ENCODE measurements around the gene DAPK1. TPM values are rescaled to one million over a fixed set of nuclear protein-coding genes. Genes with fewer than 3 reads are reported as not detected.

DAPK1 gene
- polyA plus RNA-seq, 2 of the 4 experiments (the other 2 are of a cell fraction): 55.2 to 67.2 TPM

GRCh38 chr9:87746186-87746585, 248.5 kb downstream of the DAPK1 start:
- ChIA-PET POLR2A (no interaction called here), CTCF (interaction anchor here (1.0 kb wide), 1 partner anchor 10 kb away, joined by 4 read pairs; no protein-coding TSS in a partner anchor)
- Histone ChIP-seq H3K27ac (no peak overlapping the region), H3K4me3 (no peak overlapping the region), H3K4me2 (no peak overlapping the region), H3K4me1 (no peaks in the 10 kb centered on the region), H3K9me3 (no peaks in the 10 kb centered on the region)
- no peak for TF ChIP-seq TFCP2L1 (CRISPR knock-in tag; IDR thresholded peaks at IDR 0.05)
- TF ChIP-seq NPAS2 (CRISPR knock-in tag; IDR thresholded peaks at IDR 0.05; ENCODE audit: borderline replicate concordance): no peak
- TF ChIP-seq SMC3 (IDR thresholded peaks at IDR 0.05): no peak
- no peak for TF ChIP-seq GATA3 (IDR thresholded peaks at IDR 0.05; ENCODE audit: borderline replicate concordance)
- no peak for TF ChIP-seq ZSCAN20 (CRISPR knock-in tag; IDR thresholded peaks at IDR 0.05)
- TF ChIP-seq NFE2L2 (conservative IDR thresholded peaks at IDR 0.05; ENCODE audit: low read length): no peak
- no peak for TF ChIP-seq POLR2AphosphoS2 (conservative IDR thresholded peaks at IDR 0.05; ENCODE audit: low read length)
- no peak for TF ChIP-seq RARB (CRISPR knock-in tag; IDR thresholded peaks at IDR 0.05)
- no peak for TF ChIP-seq EHMT2 (IDR thresholded peaks at IDR 0.05; ENCODE audit: low read depth)
- TF ChIP-seq FOSL2 (IDR thresholded peaks at IDR 0.05): no peak
- no peak for TF ChIP-seq FOSL2 (CRISPR knock-in tag; IDR thresholded peaks at IDR 0.05)
- TF ChIP-seq EHF (CRISPR knock-in tag; IDR thresholded peaks at IDR 0.05): no peak
- no peak for ATAC-seq
- no peak for FAIRE-seq
- DNase-seq (ENCODE audit: low read depth in 1 of 2, low spot score in 1 of 2): no peak
- 30% methylated on average over 4 of the region's 4 CpGs for WGBS (ENCODE audit: missing lambda C conversion rate)

- DNase-seq (ENCODE audit: low read depth in 1 of 2, low spot score in 1 of 2) (no peak), FAIRE-seq (no peak), ATAC-seq (no peak)
- Histone ChIP-seq H3K4me3 (no peak overlapping the region), H3K9me3 (0 out of 3 replicates have a peak, but pooled peaks cover 3% of the 10 kb centered on the region), H3K4me2 (no peak overlapping the region), H3K27ac (no peak overlapping the region), H3K4me1 (no peaks in the 10 kb centered on the region)
- CTCF ChIA-PET: interaction anchor here (1.0 kb wide), 1 partner anchor 16 kb away, joined by 3 read pairs; no protein-coding TSS in a partner anchor
- POLR2A ChIA-PET: no interaction called here
- 45% methylated on average over 1 of the region's 1 CpG for WGBS (ENCODE audit: missing lambda C conversion rate)
- TF ChIP-seq KDM1A (IDR thresholded peaks at IDR 0.05; ENCODE audit: low read depth) (no peak), HEYL (CRISPR knock-in tag; IDR thresholded peaks at IDR 0.05) (no peak), POLR2A (IDR thresholded peaks at IDR 0.05; ENCODE audit: low read length) (no peak), TP53 (CRISPR knock-in tag; IDR thresholded peaks at IDR 0.05) (no peak), HOXA7 (CRISPR knock-in tag; IDR thresholded peaks at IDR 0.05) (no peak), GATA3 (IDR thresholded peaks at IDR 0.05; ENCODE audit: borderline replicate concordance) (no peak)
- TF ChIP-seq, protein P1, sequence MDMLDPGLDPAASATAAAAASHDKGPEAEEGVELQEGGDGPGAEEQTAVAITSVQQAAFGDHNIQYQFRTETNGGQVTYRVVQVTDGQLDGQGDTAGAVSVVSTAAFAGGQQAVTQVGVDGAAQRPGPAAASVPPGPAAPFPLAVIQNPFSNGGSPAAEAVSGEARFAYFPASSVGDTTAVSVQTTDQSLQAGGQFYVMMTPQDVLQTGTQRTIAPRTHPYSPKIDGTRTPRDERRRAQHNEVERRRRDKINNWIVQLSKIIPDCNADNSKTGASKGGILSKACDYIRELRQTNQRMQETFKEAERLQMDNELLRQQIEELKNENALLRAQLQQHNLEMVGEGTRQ (IDR thresholded peaks at IDR 0.05): no peak
Measured at GRCh38 chr9:87748881-87749280, 251.2 kb downstream of the DAPK1 start.

GRCh38 chr9:87749335-87750035, 251.8 kb downstream of the DAPK1 start:
- FAIRE-seq: no peak
- no peak for ATAC-seq
- TF ChIP-seq CHD2 (IDR thresholded peaks at IDR 0.05; ENCODE audit: low read length, partially characterized antibody) (no peak), EP300 (IDR thresholded peaks at IDR 0.05) (no peak), JUNB (IDR thresholded peaks at IDR 0.05) (no peak), EHF (CRISPR knock-in tag; IDR thresholded peaks at IDR 0.05) (no peak), FOSB (CRISPR knock-in tag; IDR thresholded peaks at IDR 0.05) (no peak), KDM1A (IDR thresholded peaks at IDR 0.05; ENCODE audit: low read depth) (no peak), MAX (IDR thresholded peaks at IDR 0.05) (no peak), RCOR1 (IDR thresholded peaks at IDR 0.05; ENCODE audit: low read depth, low read length) (no peak), CBX2 (IDR thresholded peaks at IDR 0.05; ENCODE audit: borderline replicate concordance, low read depth) (no peak), TP53 (CRISPR knock-in tag; IDR thresholded peaks at IDR 0.05) (no peak), NFE2L2 (conservative IDR thresholded peaks at IDR 0.05; ENCODE audit: low read length) (no peak), TFCP2L1 (CRISPR knock-in tag; IDR thresholded peaks at IDR 0.05) (no peak), HOXB5 (CRISPR knock-in tag; IDR thresholded peaks at IDR 0.05) (no peak), ZSCAN20 (CRISPR knock-in tag; IDR thresholded peaks at IDR 0.05) (no peak)
- TF ChIP-seq, protein P2, sequence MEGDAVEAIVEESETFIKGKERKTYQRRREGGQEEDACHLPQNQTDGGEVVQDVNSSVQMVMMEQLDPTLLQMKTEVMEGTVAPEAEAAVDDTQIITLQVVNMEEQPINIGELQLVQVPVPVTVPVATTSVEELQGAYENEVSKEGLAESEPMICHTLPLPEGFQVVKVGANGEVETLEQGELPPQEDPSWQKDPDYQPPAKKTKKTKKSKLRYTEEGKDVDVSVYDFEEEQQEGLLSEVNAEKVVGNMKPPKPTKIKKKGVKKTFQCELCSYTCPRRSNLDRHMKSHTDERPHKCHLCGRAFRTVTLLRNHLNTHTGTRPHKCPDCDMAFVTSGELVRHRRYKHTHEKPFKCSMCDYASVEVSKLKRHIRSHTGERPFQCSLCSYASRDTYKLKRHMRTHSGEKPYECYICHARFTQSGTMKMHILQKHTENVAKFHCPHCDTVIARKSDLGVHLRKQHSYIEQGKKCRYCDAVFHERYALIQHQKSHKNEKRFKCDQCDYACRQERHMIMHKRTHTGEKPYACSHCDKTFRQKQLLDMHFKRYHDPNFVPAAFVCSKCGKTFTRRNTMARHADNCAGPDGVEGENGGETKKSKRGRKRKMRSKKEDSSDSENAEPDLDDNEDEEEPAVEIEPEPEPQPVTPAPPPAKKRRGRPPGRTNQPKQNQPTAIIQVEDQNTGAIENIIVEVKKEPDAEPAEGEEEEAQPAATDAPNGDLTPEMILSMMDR (IDR thresholded peaks at IDR 0.05): no peak
- TF ChIP-seq, protein P3, sequence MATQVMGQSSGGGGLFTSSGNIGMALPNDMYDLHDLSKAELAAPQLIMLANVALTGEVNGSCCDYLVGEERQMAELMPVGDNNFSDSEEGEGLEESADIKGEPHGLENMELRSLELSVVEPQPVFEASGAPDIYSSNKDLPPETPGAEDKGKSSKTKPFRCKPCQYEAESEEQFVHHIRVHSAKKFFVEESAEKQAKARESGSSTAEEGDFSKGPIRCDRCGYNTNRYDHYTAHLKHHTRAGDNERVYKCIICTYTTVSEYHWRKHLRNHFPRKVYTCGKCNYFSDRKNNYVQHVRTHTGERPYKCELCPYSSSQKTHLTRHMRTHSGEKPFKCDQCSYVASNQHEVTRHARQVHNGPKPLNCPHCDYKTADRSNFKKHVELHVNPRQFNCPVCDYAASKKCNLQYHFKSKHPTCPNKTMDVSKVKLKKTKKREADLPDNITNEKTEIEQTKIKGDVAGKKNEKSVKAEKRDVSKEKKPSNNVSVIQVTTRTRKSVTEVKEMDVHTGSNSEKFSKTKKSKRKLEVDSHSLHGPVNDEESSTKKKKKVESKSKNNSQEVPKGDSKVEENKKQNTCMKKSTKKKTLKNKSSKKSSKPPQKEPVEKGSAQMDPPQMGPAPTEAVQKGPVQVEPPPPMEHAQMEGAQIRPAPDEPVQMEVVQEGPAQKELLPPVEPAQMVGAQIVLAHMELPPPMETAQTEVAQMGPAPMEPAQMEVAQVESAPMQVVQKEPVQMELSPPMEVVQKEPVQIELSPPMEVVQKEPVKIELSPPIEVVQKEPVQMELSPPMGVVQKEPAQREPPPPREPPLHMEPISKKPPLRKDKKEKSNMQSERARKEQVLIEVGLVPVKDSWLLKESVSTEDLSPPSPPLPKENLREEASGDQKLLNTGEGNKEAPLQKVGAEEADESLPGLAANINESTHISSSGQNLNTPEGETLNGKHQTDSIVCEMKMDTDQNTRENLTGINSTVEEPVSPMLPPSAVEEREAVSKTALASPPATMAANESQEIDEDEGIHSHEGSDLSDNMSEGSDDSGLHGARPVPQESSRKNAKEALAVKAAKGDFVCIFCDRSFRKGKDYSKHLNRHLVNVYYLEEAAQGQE (IDR thresholded peaks at IDR 0.05): no peak
- TF ChIP-seq, protein P1 (IDR thresholded peaks at IDR 0.05): no peak

More at GRCh38 chr9:87749335-87750035, 251.8 kb downstream of the DAPK1 start:
- POLR2A ChIA-PET: no interaction called here
- Histone ChIP-seq H3K4me3 (no peak overlapping the region), H3K27ac (no peak overlapping the region), H3K4me2 (no peak overlapping the region), H3K4me1 (no peaks in the 10 kb centered on the region), H3K9me3 (0 out of 3 replicates have a peak, but pooled peaks cover 3% of the 10 kb centered on the region)
- DNase-seq (ENCODE audit: low read depth in 1 of 2, low spot score in 1 of 2): no peak
- CTCF ChIA-PET: interaction anchor here (0.7 to 1.3 kb wide), 4 partner anchors 17 to 65 kb away, joined by 3 to 5 read pairs (median 3); no protein-coding TSS in a partner anchor
- WGBS (ENCODE audit: missing lambda C conversion rate): 69% methylated on average over 5 of the region's 5 CpGs

Measured in A549 (cell line).